Cardiac fibroblast (primary cell): ENCODE results near the gene ZNF316.

Experiments used
- DNase-seq, 2 donors: peaks; one replicate each; pipeline versions ENCODE4 v3.0.0 to v3.0.0-alpha.2; 2010; ENCODE audit warnings: low read depth in 2 of 2
- H3K4me3 ChIP-seq, 2 donors: replicated peaks in 1 of 2; 1 replicate in 1 of 2; 2 replicates in 1 of 2; pipeline ENCODE4 v1.5.1; 2011; ENCODE audit warnings: low read depth in 2 of 2, low read length in 2 of 2, mild to moderate bottlenecking in 2 of 2, moderate library complexity in 1 of 2
- CTCF ChIP-seq: IDR thresholded peaks from one replicate; pipeline ENCODE4 v1.5.1; 2011; ENCODE audit warnings: low read depth, mild to moderate bottlenecking, low read length, inconsistent platforms

ZNF316 gene

GRCh38 chr7:6647080-6647479, 10.0 kb downstream of the ZNF316 start:
- DNase-seq = no peak
- no peak for TF ChIP-seq CTCF
- H3K4me3 ChIP-seq = no peak overlapping the region

GRCh38 chr7:6647541-6647940, 10.4 kb downstream of the ZNF316 start:
- TF ChIP-seq CTCF = no peak
- DNase-seq = no peak
- H3K4me3 ChIP-seq = no peak overlapping the region

GRCh38 chr7:6648066-6648814, 11.1 kb downstream of the ZNF316 start:
- no peak for DNase-seq
- TF ChIP-seq CTCF = no peak
- no peak overlapping the region for H3K4me3 ChIP-seq

GRCh38 chr7:6648815-6649104, 11.6 kb downstream of the ZNF316 start:
- TF ChIP-seq CTCF = no peak
- no peak overlapping the region for H3K4me3 ChIP-seq
- no peak for DNase-seq

- DNase-seq = no peak
- TF ChIP-seq CTCF = no peak
- H3K4me3 ChIP-seq = no peak overlapping the region
These were observed 12.3 kb downstream of the ZNF316 start for GRCh38 chr7:6649241-6649961.

- no peak for TF ChIP-seq CTCF
- H3K4me3 ChIP-seq = no peak overlapping the region
- no peak for DNase-seq
These were observed 13.0 kb downstream of the ZNF316 start for GRCh38 chr7:6650086-6650485.
